ENCODE data around the gene CCDC57. TPM values are rescaled to one million over a fixed set of nuclear protein-coding genes. Genes with fewer than 3 reads are reported as not detected.

The CCDC57 gene
- total and polyA plus RNA-seq, 2 of the 4 experiments (the other 2 are of a cell fraction) = 7.3 to 31.3 TPM

GRCh38 chr17:82239926-82240505 is 27.4 kb upstream of the CCDC57 start:
- peaks cover 100% of the 10 kb centered on the region for H4K20me1 ChIP-seq (ENCODE audit: insufficient read depth, low read length)
- no peak for DNase-seq

More at GRCh38 chr17:82239926-82240505, 27.4 kb upstream of the CCDC57 start:
- no peak overlapping the region for H2BK15ac ChIP-seq (ENCODE audit: low read depth, low read length)
- no peak overlapping the region for H2AK5ac ChIP-seq (ENCODE audit: low read depth, low read length)
- ATAC-seq (ENCODE audit: low read depth) = no peak
- H3K9me1 ChIP-seq (ENCODE audit: insufficient read depth, low read length) = peaks cover 5% of the 10 kb centered on the region; the same call in 1 of the 2 replicates
- no peak overlapping the region for H3K23ac ChIP-seq (ENCODE audit: low read depth, low read length)
- H3K36me3 ChIP-seq (ENCODE audit: control insufficient read depth, insufficient read depth, low read length) = peaks cover 75% of the 10 kb centered on the region
- H3K56ac ChIP-seq (ENCODE audit: extremely low read depth, insufficient read depth, low read length) = no peak overlapping the region
- H3K4me1 ChIP-seq (ENCODE audit: control insufficient read depth, insufficient read depth, low read length) = peaks cover 50% of the 10 kb centered on the region
- no peak overlapping the region for H2BK20ac ChIP-seq (ENCODE audit: low read depth, low read length)
- no peak overlapping the region for H2BK5ac ChIP-seq (ENCODE audit: low read depth, low read length, poor library complexity, severe bottlenecking)
- 93% methylated on average over 17 of the region's 22 CpGs; no CpG with 5 or more reads in 1 of the 2 experiments for WGBS, 2 experiments (ENCODE audit: extremely low coverage in 2 of 2, insufficient read length in 1 of 2)
- peak overlapping the region; percentile 25; the same call in 1 of the 2 replicates for H3K27ac ChIP-seq (ENCODE audit: insufficient read depth, low read length)
- no peak overlapping the region for H4K5ac ChIP-seq (ENCODE audit: low read depth, low read length)
- peak overlapping the region; percentile 44 for H2AFZ ChIP-seq (replicated peaks; ENCODE audit: low read length, poor library complexity)
- no peak overlapping the region for H3K14ac ChIP-seq (replicated peaks; ENCODE audit: low read depth, low read length)
- no peak overlapping the region for H4K8ac ChIP-seq (ENCODE audit: low read depth in 2 of 2, low read length in 2 of 2)
- no peak overlapping the region for H4K91ac ChIP-seq (ENCODE audit: insufficient read depth, low read depth, low read length)
- H3K4me2 ChIP-seq (ENCODE audit: low read depth, low read length) = no peak overlapping the region
- H3K9ac ChIP-seq (ENCODE audit: low read depth, low read length) = no peak overlapping the region
- H3K4ac ChIP-seq (ENCODE audit: low read depth, low read length) = no peak overlapping the region
- no peak overlapping the region for H2BK120ac ChIP-seq (ENCODE audit: low read depth, low read length)
- CTCF ChIA-PET = no interaction called here
- intact Hi-C loops (cut with micrococcal nuclease) (loop anchor here (5.0 kb wide), 3 partner anchors 33 to 172 kb away; no protein-coding TSS in a partner anchor), dilution Hi-C loops (cut with HindIII; ENCODE audit: low sequenced_read_pairs, unreplicated experiment) (no loop called here), in situ Hi-C loops (cut with MboI; ENCODE audit: low sequenced_read_pairs) (no loop called here)
- no peak overlapping the region for H3K18ac ChIP-seq (ENCODE audit: low read depth, low read length)
- BruUV-seq (replicated peaks) = no TSS peak
- no peak overlapping the region for H3K4me3 ChIP-seq (ENCODE audit: insufficient read depth, low read depth, low read length)
- TF ChIP-seq MXI1 (IDR thresholded peaks at IDR 0.05; ENCODE audit: borderline replicate concordance, low read depth, low read length) (no peak), FOS (IDR thresholded peaks at IDR 0.05; ENCODE audit: low read depth, low read length) (no peak), RFX5 (IDR thresholded peaks at IDR 0.05; ENCODE audit: low read depth, low read length) (no peak), NFE2L2 (IDR thresholded peaks at IDR 0.05; ENCODE audit: low read depth, low read length) (no peak), RAD21 (IDR thresholded peaks at IDR 0.05; ENCODE audit: low read length) (no peak)
- TF ChIP-seq, protein P1, sequence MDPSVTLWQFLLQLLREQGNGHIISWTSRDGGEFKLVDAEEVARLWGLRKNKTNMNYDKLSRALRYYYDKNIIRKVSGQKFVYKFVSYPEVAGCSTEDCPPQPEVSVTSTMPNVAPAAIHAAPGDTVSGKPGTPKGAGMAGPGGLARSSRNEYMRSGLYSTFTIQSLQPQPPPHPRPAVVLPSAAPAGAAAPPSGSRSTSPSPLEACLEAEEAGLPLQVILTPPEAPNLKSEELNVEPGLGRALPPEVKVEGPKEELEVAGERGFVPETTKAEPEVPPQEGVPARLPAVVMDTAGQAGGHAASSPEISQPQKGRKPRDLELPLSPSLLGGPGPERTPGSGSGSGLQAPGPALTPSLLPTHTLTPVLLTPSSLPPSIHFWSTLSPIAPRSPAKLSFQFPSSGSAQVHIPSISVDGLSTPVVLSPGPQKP (IDR thresholded peaks at IDR 0.05; ENCODE audit: borderline replicate concordance, low read depth, low read length) = no peak
- TF ChIP-seq, protein P2, sequence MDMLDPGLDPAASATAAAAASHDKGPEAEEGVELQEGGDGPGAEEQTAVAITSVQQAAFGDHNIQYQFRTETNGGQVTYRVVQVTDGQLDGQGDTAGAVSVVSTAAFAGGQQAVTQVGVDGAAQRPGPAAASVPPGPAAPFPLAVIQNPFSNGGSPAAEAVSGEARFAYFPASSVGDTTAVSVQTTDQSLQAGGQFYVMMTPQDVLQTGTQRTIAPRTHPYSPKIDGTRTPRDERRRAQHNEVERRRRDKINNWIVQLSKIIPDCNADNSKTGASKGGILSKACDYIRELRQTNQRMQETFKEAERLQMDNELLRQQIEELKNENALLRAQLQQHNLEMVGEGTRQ (IDR thresholded peaks at IDR 0.05; ENCODE audit: low read depth, low read length) = no peak
- peaks cover 15 to 85% of the 10 kb centered on the region in 2 experiments; a peak in 3 of 4 replicates for H3K79me1 ChIP-seq (ENCODE audit: low read depth in 1 of 2, low read length in 2 of 2)
- H3K27me3 ChIP-seq (ENCODE audit: control insufficient read depth, insufficient read depth, low read length) = no peaks in the 10 kb centered on the region
- POLR2A ChIA-PET (ENCODE audit: unreplicated experiment) = no interaction called here
- H2AK9ac ChIP-seq (replicated peaks; ENCODE audit: low read depth, low read length, poor library complexity) = peak overlapping the region; percentile 14
- H3K9me3 ChIP-seq (ENCODE audit: control insufficient read depth, insufficient read depth, low read length) = no peaks in the 10 kb centered on the region

Measured in IMR-90 (cell line).